ENCODE results near the gene CMBL.

DNA sequence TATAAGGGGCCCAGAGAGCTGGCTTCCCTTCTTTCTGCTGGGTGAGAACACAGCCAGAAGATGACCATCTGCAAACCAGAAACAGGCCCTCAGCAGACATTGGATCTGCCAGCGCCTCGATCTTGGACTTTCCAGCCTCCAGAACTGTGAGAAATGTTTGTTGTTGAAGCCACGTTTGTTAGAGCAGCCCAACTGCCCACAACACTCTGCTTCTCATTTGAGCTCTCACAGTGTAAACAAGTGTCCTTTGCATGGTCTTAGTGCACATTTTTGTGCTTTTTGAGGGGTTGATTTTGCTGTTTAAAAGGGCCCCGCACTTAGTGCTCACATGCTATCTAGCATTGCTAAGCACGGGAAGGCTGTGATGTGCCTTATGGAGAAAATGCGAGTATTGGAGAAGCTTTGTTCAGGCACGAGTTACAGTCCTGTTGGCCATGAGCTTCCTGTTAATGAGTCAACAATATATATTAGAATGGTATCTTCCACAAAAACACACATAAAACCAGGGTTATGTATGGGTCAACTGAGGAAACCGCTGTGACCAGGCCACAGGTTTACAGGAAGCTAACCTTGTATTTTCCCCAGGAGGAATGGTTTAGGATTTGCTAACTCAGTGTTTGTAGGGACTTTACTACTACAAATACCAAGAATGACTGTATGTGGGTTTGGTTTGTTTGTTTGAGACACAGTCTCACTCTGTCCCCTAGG, 11.9 kb downstream of the CMBL start:
- TF ChIP-seq CTCF (IDR thresholded peaks at IDR 0.05) (no peak), POLR2A (IDR thresholded peaks at IDR 0.05) (no peak)

Data from Peyer's patch (tissue), 4 donors.